OCI-LY1 (cell line): Measurements from ENCODE around the gene XRCC4.

Experiments used
- H2AFZ ChIP-seq: fragments of 200-600 bp; sonication (generic), shearing (Covaris generic); 2 replicates; pipeline ENCODE4 v1.6.0; 2014; ENCODE audit warnings: antibody characterized with exemption, mild to moderate bottlenecking, low read length
- H3F3A ChIP-seq: fragments of 200-600 bp; sonication (generic), shearing (Covaris generic); 2 replicates; pipeline ENCODE4 v1.6.0; 2014; ENCODE audit warnings: mild to moderate bottlenecking, antibody characterized with exemption, low read length, moderate library complexity; ENCODE audit not compliant: insufficient read depth
- H3K27ac ChIP-seq: fragments of 200-600 bp; sonication (generic); 2 replicates; pipeline ENCODE4 v1.5.1; 2014; ENCODE audit warnings: low read length, mixed run types, mild to moderate bottlenecking, low read depth; ENCODE audit not compliant: poor library complexity, severe bottlenecking
- H3K27me3 ChIP-seq: fragments of 200-600 bp; sonication (generic); 2 replicates; pipeline ENCODE4 v1.6.0; 2014; ENCODE audit warnings: antibody characterized with exemption, mild to moderate bottlenecking, low read length, moderate library complexity; ENCODE audit not compliant: insufficient read depth
- H3K36me3 ChIP-seq: fragments of 200-600 bp; sonication (generic); 2 replicates; pipeline ENCODE4 v1.6.1; 2014; ENCODE audit warnings: mild to moderate bottlenecking, antibody characterized with exemption, low read length, moderate library complexity, mixed read lengths; ENCODE audit not compliant: insufficient read depth
- H3K4me1 ChIP-seq: fragments of 200-600 bp; sonication (generic); 2 replicates; pipeline ENCODE4 v1.5.1; 2014; ENCODE audit warnings: mild to moderate bottlenecking, low read length, moderate library complexity; ENCODE audit not compliant: insufficient read depth, severe bottlenecking
- H3K4me2 ChIP-seq: fragments of 200-600 bp; sonication (generic), shearing (Covaris generic); 2 replicates; pipeline ENCODE4 v1.6.1; 2014; ENCODE audit warnings: low read length
- H3K4me3 ChIP-seq: fragments of 200-600 bp; sonication (generic); 2 replicates; pipeline ENCODE4 v1.5.1; 2014; ENCODE audit warnings: low read length, low read depth, mild to moderate bottlenecking, mixed read lengths; ENCODE audit not compliant: poor library complexity, severe bottlenecking
- H3K79me2 ChIP-seq: fragments of 200-600 bp; shearing (Covaris generic); 2 replicates; pipeline ENCODE4 v1.6.1; 2016; ENCODE audit warnings: mixed run types, low read length, mixed read lengths; ENCODE audit not compliant: insufficient read depth
- H3K9ac ChIP-seq: fragments of 200-600 bp; sonication (generic), shearing (Covaris generic); 2 replicates; pipeline ENCODE4 v1.6.1; 2014; ENCODE audit warnings: mild to moderate bottlenecking, low read length, mixed read lengths
- H3K9me2 ChIP-seq: fragments of 200-600 bp; sonication (generic), shearing (Covaris generic); 2 replicates; pipeline ENCODE4 v1.6.1; 2014; ENCODE audit warnings: low read depth, mild to moderate bottlenecking, low read length, mixed read lengths
- H3K9me3 ChIP-seq: fragments of 200-600 bp; shearing (Covaris generic); 2 replicates; pipeline ENCODE4 v1.6.1; 2014; ENCODE audit warnings: low read length, mixed read lengths
- H4K20me1 ChIP-seq: fragments of 200-600 bp; sonication (generic), shearing (Covaris generic); 2 replicates; pipeline ENCODE4 v1.6.0; 2016; ENCODE audit warnings: mild to moderate bottlenecking, low read length; ENCODE audit not compliant: insufficient read depth
- EZH2 ChIP-seq: fragments of 200-600 bp; sonication (generic), shearing (Covaris generic); IDR thresholded peaks from 2 replicates; pipeline ENCODE4 v1.8.0; 2017; ENCODE audit warnings: borderline replicate concordance, mixed run types, mild to moderate bottlenecking, antibody characterized with exemption, low read length, moderate library complexity, mixed read lengths
- TF ChIP-seq, protein P1 (sequence below): fragments of 200-600 bp; sonication (generic), shearing (Covaris generic); IDR thresholded peaks from 2 replicates; pipeline ENCODE4 v1.5.1; 2017; ENCODE audit warnings: mild to moderate bottlenecking, antibody characterized with exemption, low read length, moderate library complexity, mixed read lengths

The XRCC4 gene

DNA sequence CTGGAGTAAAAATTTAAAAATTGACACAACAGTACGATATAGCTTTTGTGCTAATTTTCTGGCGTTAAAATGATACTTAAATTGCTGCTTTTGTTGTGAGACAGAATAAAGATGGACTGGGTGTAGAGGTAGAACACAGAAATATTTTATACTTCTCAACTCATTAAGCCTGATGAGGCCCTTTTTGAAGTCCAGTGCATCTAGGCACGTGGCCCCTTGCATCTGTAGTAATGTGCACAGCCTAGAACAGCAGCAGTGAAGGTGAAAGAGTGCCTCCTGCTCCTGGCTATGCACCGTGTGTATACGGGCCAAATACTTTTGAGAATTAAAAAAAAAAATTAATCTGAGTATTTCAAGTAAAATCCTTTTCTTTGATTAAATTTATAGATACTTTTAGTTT is 115.6 kb downstream of the XRCC4 start:
- Histone ChIP-seq H2AFZ (no peak overlapping the region), H3K4me2 (no peak overlapping the region), H3K9me2 (no peaks in the 10 kb centered on the region), H3F3A (no peaks in the 10 kb centered on the region), H3K36me3 (no peaks in the 10 kb centered on the region), H3K4me1 (no peaks in the 10 kb centered on the region), H3K27me3 (no peaks in the 10 kb centered on the region), H3K27ac (no peak overlapping the region), H3K9me3 (no peaks in the 10 kb centered on the region), H3K79me2 (no peaks in the 10 kb centered on the region), H3K9ac (no peak overlapping the region), H4K20me1 (no peaks in the 10 kb centered on the region), H3K4me3 (no peak overlapping the region)
- no peak for TF ChIP-seq EZH2
- TF ChIP-seq, protein P1, sequence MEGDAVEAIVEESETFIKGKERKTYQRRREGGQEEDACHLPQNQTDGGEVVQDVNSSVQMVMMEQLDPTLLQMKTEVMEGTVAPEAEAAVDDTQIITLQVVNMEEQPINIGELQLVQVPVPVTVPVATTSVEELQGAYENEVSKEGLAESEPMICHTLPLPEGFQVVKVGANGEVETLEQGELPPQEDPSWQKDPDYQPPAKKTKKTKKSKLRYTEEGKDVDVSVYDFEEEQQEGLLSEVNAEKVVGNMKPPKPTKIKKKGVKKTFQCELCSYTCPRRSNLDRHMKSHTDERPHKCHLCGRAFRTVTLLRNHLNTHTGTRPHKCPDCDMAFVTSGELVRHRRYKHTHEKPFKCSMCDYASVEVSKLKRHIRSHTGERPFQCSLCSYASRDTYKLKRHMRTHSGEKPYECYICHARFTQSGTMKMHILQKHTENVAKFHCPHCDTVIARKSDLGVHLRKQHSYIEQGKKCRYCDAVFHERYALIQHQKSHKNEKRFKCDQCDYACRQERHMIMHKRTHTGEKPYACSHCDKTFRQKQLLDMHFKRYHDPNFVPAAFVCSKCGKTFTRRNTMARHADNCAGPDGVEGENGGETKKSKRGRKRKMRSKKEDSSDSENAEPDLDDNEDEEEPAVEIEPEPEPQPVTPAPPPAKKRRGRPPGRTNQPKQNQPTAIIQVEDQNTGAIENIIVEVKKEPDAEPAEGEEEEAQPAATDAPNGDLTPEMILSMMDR, result no peak

- H2AFZ ChIP-seq, result no peak overlapping the region
- H3F3A ChIP-seq, result no peaks in the 10 kb centered on the region
- H3K79me2 ChIP-seq, result no peaks in the 10 kb centered on the region
- no peak for TF ChIP-seq EZH2
- TF ChIP-seq, protein P1, result no peak
- H3K9me2 ChIP-seq, result no peaks in the 10 kb centered on the region
- H3K36me3 ChIP-seq, result no peaks in the 10 kb centered on the region
- H3K4me3 ChIP-seq, result no peak overlapping the region
- H3K4me1 ChIP-seq, result no peaks in the 10 kb centered on the region
- no peak overlapping the region for H3K9ac ChIP-seq
- no peaks in the 10 kb centered on the region for H4K20me1 ChIP-seq
- no peak overlapping the region for H3K4me2 ChIP-seq
- no peak overlapping the region for H3K27ac ChIP-seq
- H3K9me3 ChIP-seq, result no peaks in the 10 kb centered on the region
- no peaks in the 10 kb centered on the region for H3K27me3 ChIP-seq
Measured at GRCh38 chr5:83197326-83197967, 120.1 kb downstream of the XRCC4 start.

DNA sequence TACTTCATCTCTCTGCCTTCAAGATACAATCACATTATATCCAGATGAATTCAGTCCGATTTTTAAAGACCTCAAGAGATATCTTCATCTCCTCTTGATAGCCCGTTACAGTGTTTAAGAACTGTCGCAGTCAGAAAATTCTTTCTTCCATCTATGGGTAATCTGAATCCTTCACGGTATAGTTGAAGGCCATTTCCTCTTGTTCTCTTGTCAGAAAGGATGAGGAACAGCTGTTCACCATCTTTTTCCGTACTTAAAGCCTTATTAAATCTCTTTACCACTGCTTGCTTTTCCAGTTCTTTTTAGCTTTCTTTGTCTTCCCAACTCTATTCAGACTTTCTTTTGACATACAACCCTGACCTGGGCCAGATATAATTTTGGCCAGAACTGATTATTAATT is 121.8 kb downstream of the XRCC4 start:
- H3K9ac ChIP-seq, result no peak overlapping the region

More for the DNA sequence above, 121.8 kb downstream of the XRCC4 start:
- Histone ChIP-seq H3K9me2 (no peaks in the 10 kb centered on the region), H3K36me3 (no peaks in the 10 kb centered on the region), H3K27me3 (no peaks in the 10 kb centered on the region), H3K79me2 (no peaks in the 10 kb centered on the region), H4K20me1 (no peaks in the 10 kb centered on the region), H3K9me3 (no peaks in the 10 kb centered on the region), H3K4me3 (no peak overlapping the region), H3K4me1 (no peaks in the 10 kb centered on the region), H2AFZ (no peak overlapping the region), H3K27ac (no peak overlapping the region), H3F3A (no peaks in the 10 kb centered on the region), H3K4me2 (no peak overlapping the region)
- TF ChIP-seq, protein P1, result no peak
- no peak for TF ChIP-seq EZH2
